Muscle of leg (tissue), 11 donors: ENCODE results near the gene ICA1. TPM values are rescaled to one million over a fixed set of nuclear protein-coding genes. Genes with fewer than 3 reads are reported as not detected.

Experiments
- DNase-seq: peaks from one replicate; pipeline ENCODE4 v3.0.0; 2013
- H3K27ac ChIP-seq: one replicate; pipeline ENCODE4 v1.5.1; 2013; ENCODE audit warnings: mild to moderate bottlenecking, low read length, control low read depth
- H3K27me3 ChIP-seq: one replicate; pipeline ENCODE4 v1.6.1; 2013; ENCODE audit warnings: low read length; ENCODE audit not compliant: control insufficient read depth, insufficient read depth
- H3K36me3 ChIP-seq: one replicate; pipeline ENCODE4 v1.6.1; 2013; ENCODE audit warnings: low read length; ENCODE audit not compliant: control insufficient read depth, insufficient read depth
- H3K4me1 ChIP-seq: one replicate; pipeline ENCODE4 v1.6.1; 2013; ENCODE audit warnings: low read length; ENCODE audit not compliant: control insufficient read depth, insufficient read depth
- H3K4me3 ChIP-seq: one replicate; pipeline ENCODE4 v1.5.1; 2013; ENCODE audit warnings: low read length, control low read depth
- H3K9me3 ChIP-seq: replicated peaks from 2 replicates; pipeline ENCODE4 v1.6.1; 2013; ENCODE audit warnings: low read depth, low read length; ENCODE audit not compliant: control insufficient read depth
- WGBS: methylation state at CpG from one replicate; pipeline ENCODE4 v1.1.5; 2013; ENCODE audit warnings: missing lambda C conversion rate; ENCODE audit not compliant: insufficient coverage; 5-methylcytosine and 5-hydroxymethylcytosine counted together
- polyA plus RNA-seq, 8 donors: library from polyadenylated mRNA; unstranded; fragments of 120-200 nt; gene quantifications; one replicate each; pipeline versions ENCODE4 v1.2.1 to v1.2.3, GENCODE V29; 2013; ENCODE audit warnings: inconsistent platforms in 1 of 8, low replicate concordance in 1 of 8; ENCODE audit not compliant: insufficient read length in 8 of 8, insufficient read depth in 1 of 8
- total RNA-seq: library from RNA; stranded (reverse); fragments of 120-200 nt; gene quantifications from one replicate; pipeline ENCODE4 v1.2.4, GENCODE V29; 2013

ICA1 gene
- total and polyA plus RNA-seq, 9 donors: 3.6 to 10.9 (median 4.6) TPM

GRCh38 chr7:8177109-8177933 is 84.6 kb downstream of the ICA1 start:
- Histone ChIP-seq H3K27me3 (no peaks in the 10 kb centered on the region), H3K9me3 (no peaks in the 10 kb centered on the region), H3K4me1 (peaks cover 3% of the 10 kb centered on the region), H3K36me3 (no peaks in the 10 kb centered on the region), H3K27ac (peak overlapping the region; percentile 29), H3K4me3 (no peak overlapping the region)
- DNase-seq: peak; percentile 64
- 91% methylated on average over 1 of the region's 4 CpGs for WGBS

- Histone ChIP-seq H3K4me3 (no peak overlapping the region), H3K4me1 (peaks cover 3% of the 10 kb centered on the region), H3K27me3 (no peaks in the 10 kb centered on the region), H3K27ac (peak overlapping the region; percentile 53), H3K36me3 (no peaks in the 10 kb centered on the region), H3K9me3 (no peaks in the 10 kb centered on the region)
- DNase-seq: peak; percentile 51
- 26% methylated on average over 3 of the region's 10 CpGs for WGBS
Observed at GRCh38 chr7:8176370-8177081, 85.4 kb downstream of the ICA1 start.

- Histone ChIP-seq H3K27me3 (no peaks in the 10 kb centered on the region), H3K4me1 (peaks cover 3% of the 10 kb centered on the region), H3K9me3 (no peaks in the 10 kb centered on the region), H3K36me3 (no peaks in the 10 kb centered on the region), H3K27ac (peak overlapping the region; percentile 22), H3K4me3 (no peak overlapping the region)
- 48% methylated on average over 2 of the region's 6 CpGs for WGBS
- DNase-seq: no peak
Observed at GRCh38 chr7:8175929-8176369, 86.0 kb downstream of the ICA1 start.

DNA sequence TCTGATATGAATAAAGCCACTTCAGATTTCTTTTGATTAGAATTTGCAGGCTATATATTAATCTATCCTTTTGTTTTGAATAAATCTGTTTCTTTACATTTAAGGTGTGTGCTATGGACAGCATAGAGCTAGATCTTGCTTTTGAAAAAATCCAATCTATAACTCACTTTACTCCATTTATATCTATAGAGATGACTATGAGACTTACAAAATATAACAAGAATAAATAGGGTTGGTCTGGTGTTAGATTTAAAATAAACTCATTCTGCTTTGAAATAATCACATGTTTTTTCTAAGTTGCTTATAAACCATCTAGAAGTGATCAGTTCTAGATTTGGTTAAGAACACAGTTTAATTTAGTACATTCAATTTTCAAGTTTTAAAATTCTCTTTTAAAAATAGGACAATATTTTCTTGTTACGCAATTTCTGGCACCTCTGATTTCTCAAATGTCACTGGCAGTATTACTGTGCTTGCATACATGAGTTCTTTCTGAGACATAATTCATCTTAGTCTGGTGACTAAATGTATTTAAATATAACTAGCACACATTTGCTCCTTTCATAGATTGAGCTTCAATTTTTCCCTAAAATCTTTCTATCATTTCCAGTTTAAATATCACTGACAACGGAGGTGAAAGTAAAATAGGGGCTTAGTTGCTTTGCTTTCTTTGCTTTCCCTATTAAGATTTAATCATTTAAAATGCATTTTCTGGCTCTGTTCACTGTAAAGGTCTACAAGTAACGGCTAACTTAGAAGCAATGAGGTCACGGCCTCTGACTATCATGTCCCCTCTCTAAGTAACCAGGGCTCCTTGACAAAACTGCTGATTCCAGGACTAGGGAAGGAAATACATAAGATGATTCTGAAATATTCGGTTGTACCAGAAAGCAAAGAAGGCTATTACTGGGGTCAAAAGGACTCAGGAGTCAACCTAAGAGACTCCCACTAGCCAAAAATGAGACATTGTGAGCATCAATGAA is 89.3 kb downstream of the ICA1 start:
- no CpG with 5 or more reads among the region's 5 CpGs for WGBS
- Histone ChIP-seq H3K9me3 (no peaks in the 10 kb centered on the region), H3K27ac (no peak overlapping the region), H3K27me3 (no peaks in the 10 kb centered on the region), H3K4me1 (peaks cover 3% of the 10 kb centered on the region), H3K36me3 (no peaks in the 10 kb centered on the region), H3K4me3 (no peak overlapping the region)
- no peak for DNase-seq

DNA sequence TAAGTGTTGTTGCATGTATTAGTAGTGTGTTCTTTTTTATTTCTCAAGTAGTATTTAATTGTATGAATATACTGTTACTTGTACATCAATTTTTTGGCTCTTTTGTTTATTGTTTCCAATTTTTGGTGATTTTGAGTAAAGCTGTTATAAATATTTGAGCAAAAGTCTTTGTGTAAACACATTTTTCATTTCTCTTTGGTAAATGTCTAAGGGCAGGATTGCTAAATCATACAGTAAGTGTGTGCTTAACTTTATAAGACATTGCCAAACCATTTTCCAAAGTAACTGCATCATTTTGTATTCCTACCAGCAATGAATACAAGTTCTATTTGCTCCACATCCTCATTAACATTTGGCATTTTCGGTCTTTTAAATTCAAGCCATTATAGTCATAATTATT is 92.8 kb downstream of the ICA1 start:
- H3K27ac ChIP-seq: no peak overlapping the region
- DNase-seq: no peak
- no peaks in the 10 kb centered on the region for H3K36me3 ChIP-seq
- no peak overlapping the region for H3K4me3 ChIP-seq
- no peaks in the 10 kb centered on the region for H3K27me3 ChIP-seq
- no peaks in the 10 kb centered on the region for H3K9me3 ChIP-seq
- H3K4me1 ChIP-seq: no peaks in the 10 kb centered on the region
- WGBS: no CpG with 5 or more reads among the region's 1 CpG

GRCh38 chr7:8168336-8168735 is 93.6 kb downstream of the ICA1 start:
- no CpG with 5 or more reads among the region's 3 CpGs for WGBS
- no peak for DNase-seq
- no peak overlapping the region for H3K27ac ChIP-seq
- no peaks in the 10 kb centered on the region for H3K27me3 ChIP-seq
- H3K36me3 ChIP-seq: no peaks in the 10 kb centered on the region
- no peaks in the 10 kb centered on the region for H3K4me1 ChIP-seq
- no peak overlapping the region for H3K4me3 ChIP-seq
- no peaks in the 10 kb centered on the region for H3K9me3 ChIP-seq

DNA sequence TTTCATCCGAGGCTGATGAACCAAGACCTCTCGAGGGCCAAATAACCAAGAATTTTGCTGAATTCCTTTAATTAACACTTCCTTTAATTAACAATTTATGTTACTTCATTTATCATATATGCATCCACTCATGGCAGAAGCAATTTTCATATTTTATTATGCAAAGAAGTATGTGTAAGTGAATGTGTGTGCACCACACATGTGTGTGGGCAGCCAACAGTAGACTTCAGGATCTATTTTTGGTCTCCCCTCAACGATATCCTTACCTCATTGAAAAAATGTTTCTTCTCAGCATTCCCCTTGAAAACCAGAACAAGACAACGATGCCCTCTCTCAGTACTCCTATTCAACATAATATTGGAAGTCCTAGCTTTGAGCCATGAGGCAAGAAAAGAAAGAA is 96.8 kb downstream of the ICA1 start:
- DNase-seq: no peak
- no peak overlapping the region for H3K4me3 ChIP-seq
- no peaks in the 10 kb centered on the region for H3K9me3 ChIP-seq
- no peaks in the 10 kb centered on the region for H3K27me3 ChIP-seq
- no CpG with 5 or more reads among the region's 4 CpGs for WGBS
- no peaks in the 10 kb centered on the region for H3K36me3 ChIP-seq
- no peaks in the 10 kb centered on the region for H3K4me1 ChIP-seq
- no peak overlapping the region for H3K27ac ChIP-seq

DNA sequence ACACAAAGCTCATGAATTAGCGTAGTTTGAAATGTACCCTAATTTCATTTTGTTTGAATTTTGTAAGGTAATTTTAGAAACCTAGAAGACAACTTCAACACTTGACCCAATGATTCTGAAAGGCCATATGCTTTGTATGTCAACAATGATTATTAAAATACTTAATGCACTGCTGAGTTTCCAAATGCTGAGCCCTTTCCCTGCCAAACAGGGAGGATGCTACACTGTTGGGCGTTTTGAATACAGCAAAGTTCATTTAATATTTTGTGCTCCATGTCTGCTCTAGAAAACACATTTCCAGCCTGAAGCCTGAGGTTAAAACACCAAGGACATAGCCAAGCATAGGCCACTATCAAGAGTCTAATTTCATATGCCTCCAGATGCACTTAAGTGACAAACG is 99.8 kb downstream of the ICA1 start:
- 83% methylated on average over 1 of the region's 3 CpGs for WGBS
- no peaks in the 10 kb centered on the region for H3K27me3 ChIP-seq
- no peaks in the 10 kb centered on the region for H3K9me3 ChIP-seq
- no peak overlapping the region for H3K4me3 ChIP-seq
- no peaks in the 10 kb centered on the region for H3K36me3 ChIP-seq
- no peak overlapping the region for H3K27ac ChIP-seq
- no peak for DNase-seq
- H3K4me1 ChIP-seq: no peaks in the 10 kb centered on the region

DNA sequence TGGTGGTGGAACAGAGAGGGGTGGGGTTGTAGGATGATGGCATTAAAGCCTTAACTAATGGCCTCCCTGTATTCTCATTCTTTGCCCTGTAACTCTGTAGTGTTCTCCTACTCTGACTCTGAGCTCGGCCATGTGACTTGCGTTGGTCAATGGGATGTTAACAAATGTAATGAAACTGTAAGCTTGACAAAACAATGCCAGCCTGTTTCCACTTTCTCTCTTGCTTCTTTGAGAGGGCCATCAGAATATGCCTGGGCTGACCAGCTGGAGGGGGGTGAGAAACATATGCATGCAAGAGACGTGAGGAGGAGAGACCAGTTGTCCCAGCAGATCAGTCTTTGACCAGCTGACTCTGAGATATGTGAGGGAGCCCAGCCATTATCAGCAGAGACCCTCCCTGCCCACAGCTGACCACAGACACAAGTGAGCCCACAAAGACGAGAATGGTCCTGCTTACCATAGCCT is 100.6 kb downstream of the ICA1 start:
- DNase-seq: peak; percentile 54
- no peak overlapping the region for H3K27ac ChIP-seq
- no CpG with 5 or more reads among the region's 4 CpGs for WGBS

More for the DNA sequence above, 100.6 kb downstream of the ICA1 start:
- no peaks in the 10 kb centered on the region for H3K36me3 ChIP-seq
- H3K9me3 ChIP-seq: no peaks in the 10 kb centered on the region
- H3K4me3 ChIP-seq: no peak overlapping the region
- no peaks in the 10 kb centered on the region for H3K4me1 ChIP-seq
- H3K27me3 ChIP-seq: no peaks in the 10 kb centered on the region
